ENCODE results near the gene USP3.

Gene USP3

DNA sequence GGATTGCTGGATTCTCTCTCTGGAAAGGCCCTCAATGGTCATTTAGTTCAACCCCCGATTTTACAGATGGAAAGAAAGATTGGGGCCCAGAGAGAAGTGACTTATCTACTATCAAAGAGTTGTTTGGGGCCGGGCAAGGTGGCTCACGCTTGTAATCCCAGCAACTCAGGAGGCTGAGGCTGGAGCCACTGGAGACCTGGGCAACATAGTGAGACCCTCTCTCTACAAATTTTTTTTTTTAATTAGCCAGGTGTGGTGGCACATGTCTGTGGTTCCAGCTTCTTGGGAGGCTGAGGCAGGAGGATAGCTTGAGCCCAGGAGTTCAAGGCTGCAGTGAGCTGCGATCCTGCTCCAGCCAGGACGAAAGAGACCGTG, 5.2 kb upstream of the USP3 start:
- DNase-seq, result peak; percentile 47

- DNase-seq, result no peak
Measured at GRCh38 chr15:63499611-63500010, 4.8 kb upstream of the USP3 start.

DNA sequence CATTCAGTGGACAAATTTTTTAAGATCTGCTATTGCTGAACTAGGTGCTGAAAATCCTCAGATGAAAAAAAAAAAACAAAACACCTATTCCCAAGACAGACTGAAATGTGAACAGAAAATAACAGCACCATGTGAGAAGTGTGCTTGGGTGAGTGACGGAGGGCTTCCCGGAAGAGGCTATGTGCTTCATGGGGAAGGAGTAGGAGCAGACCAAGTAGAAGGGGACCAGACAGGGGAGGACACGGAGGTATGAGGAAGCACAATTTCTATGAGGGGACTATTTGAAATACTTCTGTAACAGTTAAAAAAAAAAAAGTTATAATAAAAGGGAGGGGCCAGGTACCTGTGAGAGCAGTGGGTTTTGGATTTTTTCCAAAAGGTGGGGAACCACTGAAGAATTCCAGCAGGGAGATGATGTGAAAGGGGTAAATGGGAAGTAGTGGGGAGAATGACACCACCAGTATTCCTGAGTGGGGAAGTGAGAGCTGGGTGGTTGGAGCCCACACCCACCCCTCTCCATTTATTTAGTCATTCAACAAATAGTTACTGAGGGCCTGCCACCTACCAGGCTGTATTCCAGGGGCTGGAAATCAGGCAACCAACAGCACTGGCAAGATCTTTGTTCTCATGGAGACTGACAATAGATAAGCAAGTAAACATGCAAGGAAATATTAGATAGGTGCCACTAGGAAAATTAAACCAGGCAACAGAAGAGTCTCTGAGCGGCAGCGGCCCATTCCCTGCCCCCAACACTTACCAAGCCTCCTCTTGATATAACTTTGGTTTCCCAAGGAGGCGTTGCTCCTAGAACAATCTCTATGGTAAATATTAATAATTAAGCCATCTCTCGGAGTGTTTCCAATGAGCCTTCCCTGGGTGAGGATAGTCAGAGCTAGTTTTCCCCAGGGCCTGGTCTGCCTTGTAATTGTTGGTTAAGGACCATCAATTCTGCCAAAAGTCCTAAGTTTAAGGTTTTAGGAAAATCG, 3.8 kb upstream of the USP3 start:
- peak; percentile 48 for DNase-seq

DNA sequence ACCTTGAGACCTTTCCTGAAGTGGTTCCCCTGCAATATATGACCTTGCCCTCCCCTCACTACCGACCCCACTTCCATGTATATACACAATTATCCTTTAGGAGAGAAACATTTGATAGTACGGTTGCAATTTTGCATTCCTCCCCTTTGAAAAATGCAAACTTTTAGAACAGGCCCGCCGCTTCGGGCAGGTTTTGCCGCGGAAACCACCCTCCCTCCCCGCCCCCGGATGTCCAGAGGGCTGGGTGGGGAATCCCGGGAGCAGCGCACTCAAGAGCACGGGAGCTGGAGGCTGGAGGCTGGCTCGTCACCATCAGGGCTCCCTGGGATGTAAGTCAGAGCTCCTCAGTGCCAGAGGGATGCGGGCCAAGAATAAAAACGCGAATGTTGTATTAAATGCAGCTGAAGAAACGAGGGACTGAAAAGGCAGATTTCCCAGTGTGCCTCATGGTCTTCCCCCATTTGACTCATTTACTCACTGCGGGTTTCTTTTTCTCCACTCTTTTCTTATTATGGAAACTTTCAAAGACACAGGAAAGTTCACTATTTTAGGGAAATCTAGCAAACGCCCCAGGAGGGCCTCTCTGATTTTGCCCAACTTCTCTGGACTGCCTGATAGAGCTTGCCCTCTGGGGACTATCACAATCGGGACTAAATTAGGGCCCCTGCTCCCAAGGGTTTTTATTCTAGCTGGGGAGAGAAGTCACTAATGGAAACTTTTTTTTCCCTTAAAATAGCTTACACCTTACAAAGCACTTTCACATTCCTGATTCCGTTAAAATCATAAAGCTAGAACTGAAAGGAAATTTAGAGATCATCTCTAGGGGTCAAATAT, 2.9 kb upstream of the USP3 start:
- peak; percentile 63 for DNase-seq

- DNase-seq, result peak; percentile 51
Measured at GRCh38 chr15:63502137-63502766, 2.1 kb upstream of the USP3 start.

- peak; percentile 87 for DNase-seq
Measured at GRCh38 chr15:63502843-63503738, 1.3 kb upstream of the USP3 start.

GRCh38 chr15:63503739-63504246, 600 bp upstream of the USP3 start:
- peak; percentile 90 for DNase-seq

- DNase-seq, result peak; percentile 77
Measured at GRCh38 chr15:63504979-63505841, 817 bp downstream of the USP3 start.

GRCh38 chr15:63505842-63506222, 1.4 kb downstream of the USP3 start:
- DNase-seq, result no peak

GRCh38 chr15:63506537-63507035, 2.2 kb downstream of the USP3 start:
- DNase-seq, result peak; percentile 47

DNA sequence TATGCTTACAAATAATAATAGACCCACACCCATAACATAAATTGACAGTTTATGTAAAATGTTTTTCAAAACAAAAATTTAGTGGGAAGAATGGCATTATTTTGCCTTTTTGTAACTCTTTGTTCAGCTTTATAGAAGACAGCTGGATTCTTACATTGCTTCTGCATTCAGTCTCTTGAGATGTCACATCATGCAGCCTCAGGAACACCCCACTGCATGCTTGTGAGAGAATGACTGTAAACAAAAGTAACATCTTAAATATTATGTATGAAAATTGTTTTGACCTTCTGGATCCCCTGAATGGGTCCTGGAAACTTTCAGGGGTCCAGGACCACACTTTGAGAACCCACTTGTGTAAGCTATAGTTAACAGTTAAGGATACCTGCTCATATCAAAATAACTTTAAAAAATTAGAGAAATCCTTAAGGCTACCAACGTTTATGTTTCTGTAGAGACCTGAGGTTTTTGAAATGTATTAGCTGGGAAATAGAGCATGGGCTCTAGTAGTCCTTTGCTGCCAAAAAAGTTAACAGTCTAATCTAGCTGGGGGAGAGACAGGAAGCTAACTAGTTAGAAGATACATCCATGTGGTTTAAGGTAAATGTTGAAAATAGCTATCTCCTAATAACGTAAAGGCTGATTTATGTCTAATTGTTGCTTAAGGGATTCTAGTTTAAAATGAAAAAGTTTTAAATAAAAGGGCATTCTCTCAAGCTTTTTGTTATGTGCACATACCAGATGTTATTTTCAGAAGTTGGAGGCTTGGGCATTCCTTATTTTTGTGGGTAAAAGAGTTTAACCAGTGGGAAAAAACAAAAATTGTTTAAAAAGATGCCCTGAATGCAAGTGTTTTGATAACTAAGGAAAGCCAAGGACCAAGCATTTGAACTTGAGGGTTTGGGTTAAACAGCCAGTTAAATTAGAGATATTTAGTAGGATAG, 3.8 kb downstream of the USP3 start:
- no peak for DNase-seq

DNA sequence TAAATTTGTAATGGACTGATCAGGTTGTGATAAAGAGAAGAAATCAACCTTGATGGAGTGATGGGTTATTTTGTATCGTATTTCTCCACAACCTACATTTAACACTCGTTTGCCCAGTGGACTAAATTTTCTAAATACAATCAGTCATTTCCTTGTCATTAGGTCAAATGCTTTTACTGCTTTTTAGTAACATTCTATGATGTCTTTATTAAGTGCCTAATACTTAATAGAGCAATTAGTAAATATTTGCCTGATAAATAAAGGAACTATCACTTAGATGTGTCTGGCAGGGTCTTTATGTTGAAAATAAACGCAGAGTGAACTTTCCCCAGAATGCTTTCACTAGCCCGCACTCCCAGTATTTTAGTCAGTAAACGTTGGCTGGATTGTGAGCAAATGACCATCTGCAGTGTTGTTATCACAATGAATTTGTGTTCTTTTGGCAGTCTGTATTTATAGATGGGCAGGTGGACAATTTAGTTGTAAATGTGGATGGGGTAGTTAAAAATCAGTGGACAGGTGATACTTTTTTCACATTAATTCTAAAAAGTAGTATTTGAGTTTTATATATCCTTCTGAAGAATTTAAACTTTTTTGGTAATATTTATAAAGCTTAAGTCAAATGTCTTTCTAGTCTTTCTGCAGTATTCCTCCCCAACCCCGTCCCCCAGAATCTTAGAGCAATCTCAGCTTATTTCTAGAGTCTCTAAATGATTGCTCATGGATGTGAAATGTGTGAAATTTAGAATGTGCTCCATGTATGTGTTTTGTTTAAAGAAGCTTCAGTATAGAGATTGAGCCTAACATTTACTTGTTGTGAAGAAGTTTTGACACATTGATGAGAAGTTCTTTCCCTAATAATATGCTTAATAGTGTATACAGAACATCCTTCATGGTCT, 4.9 kb downstream of the USP3 start:
- no peak for DNase-seq

DNA sequence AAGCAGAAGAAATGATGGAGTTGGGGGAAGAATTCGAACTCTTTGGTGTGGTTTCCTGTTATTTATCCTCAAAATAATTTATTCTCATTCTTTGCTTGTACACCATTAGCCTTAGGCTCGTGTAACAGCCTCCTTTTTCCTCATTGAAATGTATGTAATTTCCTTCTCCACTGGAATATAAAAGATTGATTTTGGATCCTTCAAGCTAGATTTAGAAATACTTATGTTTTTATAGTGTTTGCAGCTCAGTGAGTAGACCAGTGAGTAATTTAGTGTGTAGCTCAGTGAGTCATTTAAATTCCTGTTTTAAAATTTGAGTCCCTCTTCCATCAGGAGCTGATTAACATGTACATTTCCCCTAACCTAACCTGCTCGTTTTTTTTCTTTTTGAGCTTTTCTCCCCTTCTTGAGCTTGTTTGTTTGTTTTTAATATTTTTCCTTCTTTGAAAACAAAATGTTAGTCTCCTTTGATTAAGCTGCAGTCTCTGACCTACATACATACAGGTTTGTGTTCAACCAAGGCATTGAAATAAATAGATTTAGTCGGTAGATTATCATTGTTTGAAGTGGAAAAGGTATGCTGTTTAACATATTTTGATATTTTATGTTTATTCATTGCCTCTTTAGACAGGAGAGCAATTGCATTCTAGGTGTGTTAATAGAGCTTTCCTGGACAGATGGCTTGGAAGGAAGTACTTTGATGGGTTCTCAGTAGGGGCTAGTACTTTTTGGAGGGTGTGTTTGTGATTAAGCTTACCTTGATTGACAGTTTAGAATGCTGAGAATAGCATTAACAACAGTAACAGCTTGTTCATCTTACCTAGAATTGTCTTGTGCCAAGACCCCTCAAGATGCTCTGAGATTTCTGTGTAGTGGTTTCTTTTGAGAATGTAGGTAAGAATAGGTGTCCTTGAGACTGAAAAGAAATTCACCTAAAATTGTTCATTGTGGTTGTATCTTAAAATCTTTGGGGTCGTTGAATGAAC, 5.9 kb downstream of the USP3 start:
- no peak for DNase-seq

DNA sequence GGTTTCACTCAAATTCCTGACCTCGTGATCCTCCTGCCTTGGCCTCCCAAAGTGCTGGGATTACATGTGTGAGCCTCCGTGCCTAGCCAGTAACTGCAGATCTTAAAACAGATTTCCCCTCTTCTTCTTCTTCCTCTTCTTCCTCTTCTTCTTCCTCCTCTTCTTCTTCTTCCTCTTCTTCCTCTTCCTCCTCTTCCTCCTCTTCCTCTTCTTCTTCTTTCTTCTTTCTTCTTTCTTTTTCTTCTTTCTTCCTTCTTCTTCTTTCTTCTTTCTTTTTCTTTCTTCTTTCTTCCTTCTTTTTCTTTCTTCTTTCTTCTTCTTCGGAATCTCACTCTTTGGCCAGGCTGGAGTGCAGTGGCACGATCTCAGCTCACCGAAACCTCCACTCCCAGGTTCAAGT, 7.8 kb downstream of the USP3 start:
- no peak for DNase-seq

- DNase-seq, result no peak
Measured at GRCh38 chr15:63513271-63513670, 8.9 kb downstream of the USP3 start.

DNA sequence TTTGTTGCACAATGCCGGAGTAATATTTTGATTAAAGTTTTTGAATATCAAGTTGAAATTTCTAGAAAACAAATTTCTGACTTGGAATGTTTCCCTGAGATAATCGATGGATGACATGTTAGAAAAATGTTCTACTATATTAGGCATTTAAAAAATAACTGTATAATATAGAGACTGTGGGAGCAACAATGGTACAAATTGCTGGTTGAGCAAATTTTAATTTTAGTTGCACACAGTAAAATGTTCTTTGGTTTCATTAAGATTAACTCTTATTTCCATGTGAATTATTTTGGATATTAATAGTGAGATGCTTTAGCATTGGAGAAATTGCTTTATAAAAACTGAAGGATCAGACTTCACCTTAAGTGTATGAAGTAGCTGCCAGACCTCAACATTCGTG, 9.3 kb downstream of the USP3 start:
- no peak for DNase-seq

- no peak for DNase-seq
Measured at GRCh38 chr15:63514531-63514943, 10.1 kb downstream of the USP3 start.

All from activated CD8-positive, alpha-beta memory T cell treated with anti-CD3 and anti-CD28 coated beads, Interleukin-2, amount 50 U/mL, for 48 hours (primary cell).